Mucosa of rectum (tissue), 2 donors: ENCODE measurements around the gene BCAS1.
"Not testable (repeated sequence)": the region's sequence is repeated elsewhere in the genome, so short reads cannot be mapped to it uniquely, and the experiment has no call there.

Source experiments
- H3K27ac ChIP-seq, 2 donors: one replicate each; pipeline ENCODE4 v1.7.0; 2013; ENCODE audit warnings: inconsistent platforms in 2 of 2, low read depth in 2 of 2, low read length in 2 of 2
- H3K27me3 ChIP-seq, 2 donors: one replicate each; pipeline ENCODE4 v1.7.0; 2013; ENCODE audit warnings: low read length in 2 of 2; ENCODE audit not compliant: control insufficient read depth in 2 of 2, insufficient read depth in 2 of 2
- H3K36me3 ChIP-seq, 2 donors: one replicate each; pipeline ENCODE4 v1.7.0; 2013; ENCODE audit warnings: low read length in 2 of 2; ENCODE audit not compliant: control insufficient read depth in 2 of 2, insufficient read depth in 2 of 2
- H3K4me1 ChIP-seq, 2 donors: one replicate each; pipeline ENCODE4 v1.7.0; 2013; ENCODE audit warnings: low read length in 2 of 2, mild to moderate bottlenecking in 1 of 2; ENCODE audit not compliant: control insufficient read depth in 2 of 2, insufficient read depth in 2 of 2
- H3K4me3 ChIP-seq, 2 donors: one replicate each; pipeline ENCODE4 v1.7.0; 2013; ENCODE audit warnings: low read length in 2 of 2
- H3K9ac ChIP-seq, 2 donors: one replicate each; pipeline ENCODE4 v1.7.0; 2013; ENCODE audit warnings: low read length in 2 of 2, low read depth in 1 of 2, mild to moderate bottlenecking in 1 of 2
- H3K9me3 ChIP-seq, 2 donors: one replicate each; pipeline ENCODE4 v1.7.0; 2013; ENCODE audit warnings: low read length in 2 of 2; ENCODE audit not compliant: control insufficient read depth in 2 of 2
- donor health status: healthy.
- donor health status: Normal muscosa, but diverticular disease.

Gene BCAS1

GRCh38 chr20:53932655-53933192, 137.7 kb downstream of the BCAS1 start:
- H3K27me3 ChIP-seq, H3K4me1 ChIP-seq, H3K27ac ChIP-seq, H3K9ac ChIP-seq, H3K4me3 ChIP-seq, H3K36me3 ChIP-seq, H3K9me3 ChIP-seq: not testable (repeated sequence)

- Histone ChIP-seq H3K9me3 (no peaks in the 10 kb centered on the region), H3K4me1 (peaks cover 0 to 10% of the 10 kb centered on the region in 2 donors), H3K9ac (no peak overlapping the region), H3K4me3 (no peak overlapping the region), H3K27me3 (no peaks in the 10 kb centered on the region), H3K27ac (peak overlapping the region in 1 of 2 donors; percentile 31), H3K36me3 (no peaks in the 10 kb centered on the region)
These were observed 138.8 kb downstream of the BCAS1 start for GRCh38 chr20:53931597-53931996.

- peaks cover 6 to 13% of the 10 kb centered on the region in 2 donors for H3K4me1 ChIP-seq
- no peak overlapping the region for H3K9ac ChIP-seq
- no peak overlapping the region for H3K4me3 ChIP-seq
- peak overlapping the region; percentile 62 to 73 for H3K27ac ChIP-seq
- no peaks in the 10 kb centered on the region for H3K36me3 ChIP-seq
- H3K9me3 ChIP-seq = no peaks in the 10 kb centered on the region
- H3K27me3 ChIP-seq = no peaks in the 10 kb centered on the region
These were observed 139.5 kb downstream of the BCAS1 start for GRCh38 chr20:53930651-53931504.

GRCh38 chr20:53929974-53930650, 140.3 kb downstream of the BCAS1 start:
- no peaks in the 10 kb centered on the region for H3K36me3 ChIP-seq
- peak overlapping the region; percentile 62 to 73 for H3K27ac ChIP-seq
- no peak overlapping the region for H3K9ac ChIP-seq
- H3K9me3 ChIP-seq = no peaks in the 10 kb centered on the region
- H3K27me3 ChIP-seq = no peaks in the 10 kb centered on the region
- peaks cover 6 to 15% of the 10 kb centered on the region in 2 donors for H3K4me1 ChIP-seq
- H3K4me3 ChIP-seq = no peak overlapping the region

- Histone ChIP-seq H3K4me3 (no peak overlapping the region), H3K36me3 (no peaks in the 10 kb centered on the region), H3K9me3 (no peaks in the 10 kb centered on the region), H3K9ac (no peak overlapping the region), H3K27ac (peak overlapping the region; percentile 52 to 58), H3K4me1 (peaks cover 6 to 11% of the 10 kb centered on the region in 2 donors), H3K27me3 (no peaks in the 10 kb centered on the region)
These were observed 141.0 kb downstream of the BCAS1 start for GRCh38 chr20:53929399-53929798.

GRCh38 chr20:53927990-53928389, 142.4 kb downstream of the BCAS1 start:
- H3K4me3 ChIP-seq = no peak overlapping the region
- H3K4me1 ChIP-seq = peaks cover 8 to 9% of the 10 kb centered on the region in 2 donors
- no peaks in the 10 kb centered on the region for H3K9me3 ChIP-seq
- no peaks in the 10 kb centered on the region for H3K27me3 ChIP-seq
- H3K27ac ChIP-seq = no peak overlapping the region
- H3K36me3 ChIP-seq = no peaks in the 10 kb centered on the region
- H3K9ac ChIP-seq = no peak overlapping the region

GRCh38 chr20:53926428-53927028, 143.9 kb downstream of the BCAS1 start:
- Histone ChIP-seq H3K27me3 (no peaks in the 10 kb centered on the region), H3K36me3 (no peaks in the 10 kb centered on the region), H3K27ac (peak overlapping the region; percentile 56 to 66), H3K9ac (peak overlapping the region in 1 of 2 donors; percentile 29), H3K4me3 (no peak overlapping the region), H3K9me3 (no peaks in the 10 kb centered on the region), H3K4me1 (peaks cover 11% of the 10 kb centered on the region in 2 donors)

GRCh38 chr20:53925651-53926401, 144.6 kb downstream of the BCAS1 start:
- Histone ChIP-seq H3K4me1 (peaks cover 11% of the 10 kb centered on the region in 2 donors), H3K36me3 (no peaks in the 10 kb centered on the region), H3K9ac (peak overlapping the region in 1 of 2 donors; percentile 29), H3K9me3 (no peaks in the 10 kb centered on the region), H3K27ac (peak overlapping the region; percentile 43 to 65), H3K4me3 (no peak overlapping the region), H3K27me3 (no peaks in the 10 kb centered on the region)

- H3K4me3 ChIP-seq = no peak overlapping the region
- peaks cover 11% of the 10 kb centered on the region in 2 donors for H3K4me1 ChIP-seq
- no peaks in the 10 kb centered on the region for H3K36me3 ChIP-seq
- peak overlapping the region; percentile 48 to 55 for H3K27ac ChIP-seq
- H3K9ac ChIP-seq = peak overlapping the region in 1 of 2 donors; percentile 17
- no peaks in the 10 kb centered on the region for H3K27me3 ChIP-seq
- no peaks in the 10 kb centered on the region for H3K9me3 ChIP-seq
These were observed 146.6 kb downstream of the BCAS1 start for GRCh38 chr20:53923566-53924369.
